Gastroesophageal sphincter (tissue), 3 donors: ENCODE results near the gene GK.

Experiments used
- EP300 ChIP-seq: sonication (generic); formaldehyde crosslinking; IDR thresholded peaks from one replicate; pipeline ENCODE4 v1.6.1; 2017; ENCODE audit warnings: antibody characterized with exemption, mild to moderate bottlenecking
- POLR2A ChIP-seq, 2 donors: fragments of 450-650 bp; IDR thresholded peaks; one replicate each; pipeline ENCODE4 v1.6.1; 2017; ENCODE audit warnings: antibody characterized with exemption in 2 of 2, mild to moderate bottlenecking in 2 of 2, moderate library complexity in 1 of 2
- TF ChIP-seq, protein P1 (sequence below), 4 experiments: fragments of 200-600 bp in 2 of 4; fragments of 450-650 bp in 2 of 4; sonication (generic) in 1 of 4; IDR thresholded peaks; one replicate each; pipeline ENCODE4 v1.5.1; 2017 to 2019; ENCODE audit warnings: antibody characterized with exemption in 4 of 4, mild to moderate bottlenecking in 2 of 4, moderate library complexity in 2 of 4

DNA sequence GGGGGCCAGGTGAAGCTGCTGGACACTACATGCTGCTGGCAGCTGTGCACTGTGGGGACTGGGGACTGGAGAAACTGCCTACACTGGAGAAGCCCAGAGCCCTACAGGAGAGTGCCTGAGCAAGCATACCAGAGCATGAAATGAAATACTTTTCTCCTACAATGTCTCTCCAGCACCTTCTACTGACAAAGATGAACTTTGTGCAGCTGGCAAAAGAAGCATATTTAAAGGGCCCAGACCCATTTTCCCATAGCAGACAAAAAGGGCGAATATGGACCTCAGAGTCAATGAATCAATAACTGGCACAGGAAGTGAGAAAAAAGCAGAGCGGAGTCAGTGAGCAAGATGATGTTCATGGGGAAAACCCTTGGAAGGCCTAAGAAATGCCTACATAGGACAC lies 30.9 kb upstream of the GK start:
- TF ChIP-seq, protein P1, sequence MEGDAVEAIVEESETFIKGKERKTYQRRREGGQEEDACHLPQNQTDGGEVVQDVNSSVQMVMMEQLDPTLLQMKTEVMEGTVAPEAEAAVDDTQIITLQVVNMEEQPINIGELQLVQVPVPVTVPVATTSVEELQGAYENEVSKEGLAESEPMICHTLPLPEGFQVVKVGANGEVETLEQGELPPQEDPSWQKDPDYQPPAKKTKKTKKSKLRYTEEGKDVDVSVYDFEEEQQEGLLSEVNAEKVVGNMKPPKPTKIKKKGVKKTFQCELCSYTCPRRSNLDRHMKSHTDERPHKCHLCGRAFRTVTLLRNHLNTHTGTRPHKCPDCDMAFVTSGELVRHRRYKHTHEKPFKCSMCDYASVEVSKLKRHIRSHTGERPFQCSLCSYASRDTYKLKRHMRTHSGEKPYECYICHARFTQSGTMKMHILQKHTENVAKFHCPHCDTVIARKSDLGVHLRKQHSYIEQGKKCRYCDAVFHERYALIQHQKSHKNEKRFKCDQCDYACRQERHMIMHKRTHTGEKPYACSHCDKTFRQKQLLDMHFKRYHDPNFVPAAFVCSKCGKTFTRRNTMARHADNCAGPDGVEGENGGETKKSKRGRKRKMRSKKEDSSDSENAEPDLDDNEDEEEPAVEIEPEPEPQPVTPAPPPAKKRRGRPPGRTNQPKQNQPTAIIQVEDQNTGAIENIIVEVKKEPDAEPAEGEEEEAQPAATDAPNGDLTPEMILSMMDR (IDR thresholded peaks at IDR 0.05): no peak
- TF ChIP-seq EP300 (no peak), POLR2A (IDR thresholded peaks at IDR 0.05) (no peak)
